ENCODE data around the gene JAK1. TPM values are rescaled to one million over a fixed set of nuclear protein-coding genes. Genes with fewer than 3 reads are reported as not detected.

Gene JAK1
- total and polyA plus RNA-seq, 2 of the 8 experiments (the other 6 are each of a cell fraction or from before 2014, with no cell fraction given), result 7.8 to 24.5 TPM

DNA sequence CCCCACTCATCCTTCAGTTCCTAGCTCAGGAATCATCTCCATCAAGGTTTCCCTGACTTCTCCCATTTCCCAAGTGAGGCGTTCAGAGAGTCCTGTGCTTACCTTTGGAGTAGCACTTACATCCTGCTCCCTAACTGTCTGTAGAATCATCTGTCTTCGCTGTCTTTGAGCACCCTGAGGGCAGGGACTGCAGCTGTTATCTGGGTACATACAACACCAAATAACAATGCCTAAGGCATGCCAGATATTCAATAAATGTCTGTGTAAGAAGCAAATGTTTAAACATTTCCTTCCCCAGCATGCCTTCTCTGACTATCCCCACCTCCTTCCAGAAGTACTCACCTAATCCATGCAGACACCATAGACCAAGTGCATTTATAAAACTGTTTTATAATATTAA lies 65.4 kb downstream of the JAK1 start (continued):
- TF ChIP-seq, protein P1, sequence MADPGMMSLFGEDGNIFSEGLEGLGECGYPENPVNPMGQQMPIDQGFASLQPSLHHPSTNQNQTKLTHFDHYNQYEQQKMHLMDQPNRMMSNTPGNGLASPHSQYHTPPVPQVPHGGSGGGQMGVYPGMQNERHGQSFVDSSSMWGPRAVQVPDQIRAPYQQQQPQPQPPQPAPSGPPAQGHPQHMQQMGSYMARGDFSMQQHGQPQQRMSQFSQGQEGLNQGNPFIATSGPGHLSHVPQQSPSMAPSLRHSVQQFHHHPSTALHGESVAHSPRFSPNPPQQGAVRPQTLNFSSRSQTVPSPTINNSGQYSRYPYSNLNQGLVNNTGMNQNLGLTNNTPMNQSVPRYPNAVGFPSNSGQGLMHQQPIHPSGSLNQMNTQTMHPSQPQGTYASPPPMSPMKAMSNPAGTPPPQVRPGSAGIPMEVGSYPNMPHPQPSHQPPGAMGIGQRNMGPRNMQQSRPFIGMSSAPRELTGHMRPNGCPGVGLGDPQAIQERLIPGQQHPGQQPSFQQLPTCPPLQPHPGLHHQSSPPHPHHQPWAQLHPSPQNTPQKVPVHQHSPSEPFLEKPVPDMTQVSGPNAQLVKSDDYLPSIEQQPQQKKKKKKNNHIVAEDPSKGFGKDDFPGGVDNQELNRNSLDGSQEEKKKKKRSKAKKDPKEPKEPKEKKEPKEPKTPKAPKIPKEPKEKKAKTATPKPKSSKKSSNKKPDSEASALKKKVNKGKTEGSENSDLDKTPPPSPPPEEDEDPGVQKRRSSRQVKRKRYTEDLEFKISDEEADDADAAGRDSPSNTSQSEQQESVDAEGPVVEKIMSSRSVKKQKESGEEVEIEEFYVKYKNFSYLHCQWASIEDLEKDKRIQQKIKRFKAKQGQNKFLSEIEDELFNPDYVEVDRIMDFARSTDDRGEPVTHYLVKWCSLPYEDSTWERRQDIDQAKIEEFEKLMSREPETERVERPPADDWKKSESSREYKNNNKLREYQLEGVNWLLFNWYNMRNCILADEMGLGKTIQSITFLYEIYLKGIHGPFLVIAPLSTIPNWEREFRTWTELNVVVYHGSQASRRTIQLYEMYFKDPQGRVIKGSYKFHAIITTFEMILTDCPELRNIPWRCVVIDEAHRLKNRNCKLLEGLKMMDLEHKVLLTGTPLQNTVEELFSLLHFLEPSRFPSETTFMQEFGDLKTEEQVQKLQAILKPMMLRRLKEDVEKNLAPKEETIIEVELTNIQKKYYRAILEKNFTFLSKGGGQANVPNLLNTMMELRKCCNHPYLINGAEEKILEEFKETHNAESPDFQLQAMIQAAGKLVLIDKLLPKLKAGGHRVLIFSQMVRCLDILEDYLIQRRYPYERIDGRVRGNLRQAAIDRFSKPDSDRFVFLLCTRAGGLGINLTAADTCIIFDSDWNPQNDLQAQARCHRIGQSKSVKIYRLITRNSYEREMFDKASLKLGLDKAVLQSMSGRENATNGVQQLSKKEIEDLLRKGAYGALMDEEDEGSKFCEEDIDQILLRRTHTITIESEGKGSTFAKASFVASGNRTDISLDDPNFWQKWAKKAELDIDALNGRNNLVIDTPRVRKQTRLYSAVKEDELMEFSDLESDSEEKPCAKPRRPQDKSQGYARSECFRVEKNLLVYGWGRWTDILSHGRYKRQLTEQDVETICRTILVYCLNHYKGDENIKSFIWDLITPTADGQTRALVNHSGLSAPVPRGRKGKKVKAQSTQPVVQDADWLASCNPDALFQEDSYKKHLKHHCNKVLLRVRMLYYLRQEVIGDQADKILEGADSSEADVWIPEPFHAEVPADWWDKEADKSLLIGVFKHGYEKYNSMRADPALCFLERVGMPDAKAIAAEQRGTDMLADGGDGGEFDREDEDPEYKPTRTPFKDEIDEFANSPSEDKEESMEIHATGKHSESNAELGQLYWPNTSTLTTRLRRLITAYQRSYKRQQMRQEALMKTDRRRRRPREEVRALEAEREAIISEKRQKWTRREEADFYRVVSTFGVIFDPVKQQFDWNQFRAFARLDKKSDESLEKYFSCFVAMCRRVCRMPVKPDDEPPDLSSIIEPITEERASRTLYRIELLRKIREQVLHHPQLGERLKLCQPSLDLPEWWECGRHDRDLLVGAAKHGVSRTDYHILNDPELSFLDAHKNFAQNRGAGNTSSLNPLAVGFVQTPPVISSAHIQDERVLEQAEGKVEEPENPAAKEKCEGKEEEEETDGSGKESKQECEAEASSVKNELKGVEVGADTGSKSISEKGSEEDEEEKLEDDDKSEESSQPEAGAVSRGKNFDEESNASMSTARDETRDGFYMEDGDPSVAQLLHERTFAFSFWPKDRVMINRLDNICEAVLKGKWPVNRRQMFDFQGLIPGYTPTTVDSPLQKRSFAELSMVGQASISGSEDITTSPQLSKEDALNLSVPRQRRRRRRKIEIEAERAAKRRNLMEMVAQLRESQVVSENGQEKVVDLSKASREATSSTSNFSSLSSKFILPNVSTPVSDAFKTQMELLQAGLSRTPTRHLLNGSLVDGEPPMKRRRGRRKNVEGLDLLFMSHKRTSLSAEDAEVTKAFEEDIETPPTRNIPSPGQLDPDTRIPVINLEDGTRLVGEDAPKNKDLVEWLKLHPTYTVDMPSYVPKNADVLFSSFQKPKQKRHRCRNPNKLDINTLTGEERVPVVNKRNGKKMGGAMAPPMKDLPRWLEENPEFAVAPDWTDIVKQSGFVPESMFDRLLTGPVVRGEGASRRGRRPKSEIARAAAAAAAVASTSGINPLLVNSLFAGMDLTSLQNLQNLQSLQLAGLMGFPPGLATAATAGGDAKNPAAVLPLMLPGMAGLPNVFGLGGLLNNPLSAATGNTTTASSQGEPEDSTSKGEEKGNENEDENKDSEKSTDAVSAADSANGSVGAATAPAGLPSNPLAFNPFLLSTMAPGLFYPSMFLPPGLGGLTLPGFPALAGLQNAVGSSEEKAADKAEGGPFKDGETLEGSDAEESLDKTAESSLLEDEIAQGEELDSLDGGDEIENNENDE (IDR thresholded peaks at IDR 0.05; ENCODE audit: insufficient replicate concordance, low read length), result no peak
- TF ChIP-seq RBBP5 (IDR thresholded peaks at IDR 0.05; ENCODE audit: borderline replicate concordance, low read depth, low read length), result no peak
- TF ChIP-seq SP4 (IDR thresholded peaks at IDR 0.05; ENCODE audit: low read length), result no peak
- TF ChIP-seq SP1 (IDR thresholded peaks at IDR 0.05; ENCODE audit: low read depth, low read length), result no peak
- no peak for TF ChIP-seq YY1 (IDR thresholded peaks at IDR 0.05; ENCODE audit: low read depth, low read length)
- TF ChIP-seq RFX5 (IDR thresholded peaks at IDR 0.05; ENCODE audit: borderline replicate concordance, low read depth, low read length), result no peak
- TF ChIP-seq EP300 (IDR thresholded peaks at IDR 0.05; ENCODE audit: borderline replicate concordance in 1 of 2, low read depth in 2 of 2, low read length in 2 of 2), result no peak
- no peak for TF ChIP-seq CTCF (IDR thresholded peaks at IDR 0.05; ENCODE audit: control extremely low read depth in 1 of 3, insufficient read depth in 1 of 3, low read depth in 1 of 3, low read length in 3 of 3)
- TF ChIP-seq, protein P2, sequence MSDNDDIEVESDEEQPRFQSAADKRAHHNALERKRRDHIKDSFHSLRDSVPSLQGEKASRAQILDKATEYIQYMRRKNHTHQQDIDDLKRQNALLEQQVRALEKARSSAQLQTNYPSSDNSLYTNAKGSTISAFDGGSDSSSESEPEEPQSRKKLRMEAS (IDR thresholded peaks at IDR 0.05), result no peak
- no peak for TF ChIP-seq POLR2A (IDR thresholded peaks at IDR 0.05; ENCODE audit: control extremely low read depth in 1 of 2, low read depth in 2 of 2, low read length in 2 of 2)

All from H1 (cell line).